H1 (cell line): ENCODE results near the gene ABL1. TPM values are rescaled to one million over a fixed set of nuclear protein-coding genes. Genes with fewer than 3 reads are reported as not detected.

Source experiments
- CREB1 ChIP-seq: IDR thresholded peaks from 2 replicates; pipeline ENCODE4 v1.6.1; 2012; ENCODE audit warnings: inconsistent platforms
- HDAC6 ChIP-seq: IDR thresholded peaks from one replicate; pipeline ENCODE4 v1.7.1; 2012; ENCODE audit warnings: low read depth, mild to moderate bottlenecking, inconsistent platforms, low read length, moderate library complexity
- KDM1A ChIP-seq: fragments of 200-600, 300-600 bp; sonication (generic); IDR thresholded peaks from 2 replicates; pipeline ENCODE4 v1.7.1; 2016; ENCODE audit warnings: mild to moderate bottlenecking, low read length, borderline replicate concordance
- KDM5A ChIP-seq: fragments of 200-600 bp; IDR thresholded peaks from 2 replicates; pipeline ENCODE4 v1.7.1; 2012; ENCODE audit warnings: mild to moderate bottlenecking, low read length, inconsistent platforms, mixed read lengths
- MAFK ChIP-seq: IDR thresholded peaks from 2 replicates; pipeline ENCODE4 v1.6.1; 2012; ENCODE audit warnings: low read depth, mild to moderate bottlenecking, improper control_type of control experiment, low read length
- SP4 ChIP-seq: IDR thresholded peaks from 2 replicates; pipeline ENCODE4 v1.6.1; 2012; ENCODE audit warnings: low read length, inconsistent platforms
- TAF1 ChIP-seq: IDR thresholded peaks from 2 replicates; pipeline ENCODE4 v1.6.1; 2011; ENCODE audit warnings: mild to moderate bottlenecking, low read depth, low read length
- YY1 ChIP-seq: IDR thresholded peaks from 2 replicates; pipeline ENCODE4 v1.6.1; 2011; ENCODE audit warnings: low read depth, mild to moderate bottlenecking, low read length
- polyA plus RNA-seq, 7 experiments: library from polyadenylated mRNA; depleted of rRNA in 3 of 7; stranded (reverse) in 5 of 7; unstranded in 2 of 7; fragments of >200 nt in 5 of 7; fragments of 200-250 nt in 2 of 7; gene quantifications; 1 replicate in 5 of 7; 2 replicates in 1 of 7; 4 replicates in 1 of 7; pipeline versions ENCODE4 v1.2.1 to v1.2.3, GENCODE V29; 2011 to 2013; ENCODE audit warnings: missing spikeins in 2 of 7, mixed read lengths in 2 of 7
- total RNA-seq: library from RNA; stranded (reverse); fragmentation: NEBNext Ultra II Directional; extraction: Animal tissue kit (Norgen Biotek cat#: 25700); gene quantifications from 2 replicates; pipeline ENCODE4 v1.2.1, GENCODE V29; 2021

ABL1 gene
- total and polyA plus RNA-seq, 2 of the 8 experiments (the other 6 are each of a cell fraction or from before 2014, with no cell fraction given): 35.3 to 104 TPM

DNA sequence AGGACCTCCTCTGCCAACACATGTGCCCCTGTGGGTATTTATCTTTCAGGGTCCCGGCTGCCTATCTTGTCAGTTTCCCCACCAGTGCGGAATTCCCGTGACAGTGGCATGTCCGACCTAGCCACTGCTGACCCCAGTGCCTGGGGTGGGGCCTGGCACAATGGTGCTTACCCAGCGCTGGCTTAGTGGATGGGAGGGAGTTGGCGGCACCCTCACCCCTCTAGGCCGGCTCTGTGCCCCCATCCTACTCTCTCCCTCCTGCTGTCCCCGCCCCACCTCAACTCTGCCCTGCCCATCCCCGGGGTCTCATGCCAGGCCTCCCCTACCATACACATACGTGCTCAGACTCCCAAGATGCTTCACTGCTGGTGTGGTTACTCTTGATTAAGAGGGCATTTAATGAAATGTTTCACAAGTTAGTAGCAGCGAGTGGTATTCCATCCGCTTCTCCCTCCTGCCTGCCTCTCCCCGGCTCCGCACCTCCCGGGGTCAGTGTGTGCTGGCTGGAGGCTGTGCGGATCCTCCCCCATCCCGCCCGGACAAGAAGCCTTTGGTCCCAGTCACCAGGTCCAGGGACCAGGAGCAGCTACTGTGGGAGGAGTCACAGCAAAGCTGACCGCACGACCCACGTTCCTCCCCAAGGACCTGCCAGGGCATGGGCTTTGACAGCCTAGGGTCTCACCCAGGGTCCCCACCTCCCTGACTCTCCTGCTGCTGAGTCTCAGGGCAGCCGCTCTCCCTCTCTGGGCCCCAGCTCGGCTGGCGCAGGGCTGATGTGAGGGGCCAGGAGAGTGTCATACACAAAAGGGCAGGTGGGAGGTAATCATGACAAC is 71.1 kb downstream of the ABL1 start (continued):
- TF ChIP-seq MAFK (no peak), TAF1 (no peak), CREB1 (no peak), KDM1A (no peak), SP4 (no peak), KDM5A (no peak), HDAC6 (no peak), YY1 (no peak)
